ENCODE results near the gene CRYGA.

DNA sequence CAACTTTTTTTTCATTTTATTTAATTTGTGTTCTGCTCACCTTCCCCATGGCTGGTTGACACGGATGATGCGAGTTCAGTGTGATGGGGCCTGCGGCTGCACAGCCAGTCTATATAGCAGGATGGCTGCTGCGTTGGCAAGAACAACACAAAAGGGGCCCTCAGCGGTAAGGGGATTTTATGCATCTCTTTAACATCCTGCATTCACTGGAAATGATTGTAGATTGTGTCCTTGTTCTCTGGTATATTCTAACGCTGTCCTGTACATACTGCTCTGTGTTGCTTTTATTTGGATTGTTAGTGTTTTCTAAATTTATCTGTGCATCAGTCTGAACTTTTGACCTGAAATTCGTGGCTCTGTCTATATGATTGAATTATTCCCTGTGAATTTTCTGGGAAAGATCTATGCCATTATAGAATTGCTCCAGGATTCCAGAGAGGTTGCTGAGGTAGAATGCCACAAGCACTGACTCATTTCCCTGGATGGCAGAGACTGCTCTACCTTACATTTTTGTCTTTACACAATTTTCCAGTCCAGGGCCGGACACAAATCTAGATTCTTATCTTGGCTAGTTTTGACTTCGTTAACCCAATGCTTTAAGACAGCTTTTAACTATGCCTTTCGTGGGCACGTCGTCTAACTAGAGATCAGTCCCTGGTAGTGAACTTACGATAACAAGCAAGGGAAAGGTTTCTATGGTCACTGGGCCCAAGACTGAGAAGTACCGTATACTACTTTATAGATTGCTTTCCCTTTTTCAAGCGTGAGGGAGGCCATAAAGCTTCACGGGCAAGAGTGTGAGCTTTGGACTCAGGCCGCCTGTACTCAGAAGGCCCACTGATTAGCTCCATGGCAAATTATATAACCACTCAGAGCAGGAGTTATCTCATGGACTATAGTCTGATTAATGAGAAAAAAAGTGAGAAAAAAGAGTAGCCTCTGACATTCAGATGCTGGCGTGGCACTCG is 33.4 kb downstream of the CRYGA start, which contains the start of gene CRYGC:
- no peak for TF ChIP-seq CTCF (IDR thresholded peaks at IDR 0.05)
- no peak for TF ChIP-seq POLR2A (IDR thresholded peaks at IDR 0.05)
